GM21825 (cell line): ENCODE data around the gene RBSN.
A peak's percentile ranks its signal among the peaks of the same experiment; 100 is the strongest.

Experiments used
- ATAC-seq: cut with Tn5 transposase; IDR thresholded peaks from one replicate; pipeline ENCODE4 v1.9.1; 2021; ENCODE audit warnings: mild to moderate bottlenecking, moderate library complexity; ENCODE audit not compliant: unreplicated experiment

Gene RBSN

DNA sequence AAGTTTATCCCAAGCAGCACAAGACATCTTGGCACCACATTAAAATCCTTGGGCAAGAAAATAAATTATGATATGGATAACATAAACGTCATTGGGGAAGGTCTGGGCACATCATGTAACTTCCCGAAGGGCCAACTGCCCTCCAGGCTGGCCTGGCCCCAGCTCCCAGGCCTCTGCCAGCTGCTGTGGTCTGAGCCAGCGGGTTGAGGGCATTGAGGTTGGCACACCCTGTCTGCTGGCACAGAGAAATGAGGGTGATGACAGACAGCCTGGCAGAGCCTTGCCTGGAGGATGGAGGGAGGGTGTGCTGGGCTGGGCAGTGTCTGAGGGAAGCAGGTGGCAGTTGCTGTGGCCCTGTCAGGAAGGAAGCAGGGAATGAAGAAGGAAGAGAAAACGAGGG lies 3.3 kb upstream of the RBSN start:
- no peak for ATAC-seq

DNA sequence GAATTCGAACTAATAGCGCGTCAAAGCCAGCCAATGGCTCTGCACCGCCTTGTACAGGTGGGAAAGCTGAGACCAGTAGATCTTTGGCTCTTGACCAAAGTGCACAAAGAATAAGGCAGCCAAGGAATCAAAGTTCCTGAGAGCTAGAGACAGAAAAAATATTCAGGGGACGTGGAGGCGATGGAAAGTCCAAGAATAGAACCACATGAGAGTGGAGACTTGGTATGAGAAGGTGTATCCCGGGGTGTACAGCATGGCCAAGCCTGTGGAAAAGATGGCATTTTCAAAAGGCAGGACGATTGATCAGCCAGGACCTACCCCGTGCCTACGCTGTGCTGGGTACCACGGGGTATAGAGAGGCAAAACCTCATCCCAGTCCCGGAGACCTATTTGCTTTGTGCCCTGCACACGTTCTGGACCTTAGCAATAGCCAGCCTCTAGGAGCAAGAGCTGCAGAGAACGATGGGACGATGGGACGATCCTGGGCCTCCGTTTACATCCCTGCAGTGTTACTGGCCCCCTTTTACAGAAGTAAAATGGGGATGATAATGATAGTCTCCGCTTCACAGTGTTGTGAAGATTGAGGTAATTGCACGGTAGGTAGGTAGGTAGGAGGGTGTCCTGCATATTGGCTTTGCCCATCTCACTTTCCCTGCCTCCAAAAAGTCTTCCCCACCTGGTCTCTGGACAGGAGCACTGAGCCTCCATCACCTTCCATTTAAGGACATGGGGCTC lies 583 bp upstream of the RBSN start:
- no peak for ATAC-seq

DNA sequence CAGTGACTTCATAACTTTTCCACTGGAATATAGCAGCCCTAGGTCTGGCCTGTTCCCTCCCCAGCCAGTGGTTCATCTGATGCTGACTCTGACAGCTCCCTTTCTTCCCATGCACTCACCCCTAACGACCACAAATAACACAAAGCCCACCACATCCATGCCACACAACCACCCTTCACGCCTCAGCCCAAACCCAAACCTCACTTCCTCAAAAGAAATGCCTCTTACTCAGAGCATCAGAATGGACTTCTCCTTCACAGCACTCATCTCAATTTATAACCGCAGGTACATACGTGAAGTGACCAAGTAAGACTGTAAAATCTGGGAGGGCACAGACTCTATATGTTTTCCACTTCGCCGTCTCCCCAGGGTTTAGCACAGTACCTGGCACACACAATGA lies 1.1 kb downstream of the RBSN start:
- no peak for ATAC-seq

DNA sequence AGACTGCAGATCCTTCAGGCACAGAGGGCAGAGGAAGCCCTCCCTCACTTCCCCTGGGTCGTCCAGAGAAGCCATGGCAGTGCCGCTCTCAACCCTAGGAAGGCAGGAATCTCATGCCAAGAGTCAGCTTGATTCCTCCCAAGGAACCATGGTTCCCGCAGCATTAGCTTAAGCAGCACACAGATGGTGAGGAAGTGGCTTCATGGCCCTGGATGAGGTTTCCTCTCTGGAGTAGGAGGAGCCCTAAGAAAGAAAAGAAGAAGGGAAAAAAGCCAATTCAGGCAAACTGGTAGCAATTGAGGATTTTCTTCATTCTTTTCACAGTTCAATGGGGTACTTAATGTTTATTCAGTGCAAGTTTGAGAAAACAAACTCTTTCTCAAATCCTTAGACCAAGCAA lies 2.9 kb downstream of the RBSN start:
- ATAC-seq: no peak

DNA sequence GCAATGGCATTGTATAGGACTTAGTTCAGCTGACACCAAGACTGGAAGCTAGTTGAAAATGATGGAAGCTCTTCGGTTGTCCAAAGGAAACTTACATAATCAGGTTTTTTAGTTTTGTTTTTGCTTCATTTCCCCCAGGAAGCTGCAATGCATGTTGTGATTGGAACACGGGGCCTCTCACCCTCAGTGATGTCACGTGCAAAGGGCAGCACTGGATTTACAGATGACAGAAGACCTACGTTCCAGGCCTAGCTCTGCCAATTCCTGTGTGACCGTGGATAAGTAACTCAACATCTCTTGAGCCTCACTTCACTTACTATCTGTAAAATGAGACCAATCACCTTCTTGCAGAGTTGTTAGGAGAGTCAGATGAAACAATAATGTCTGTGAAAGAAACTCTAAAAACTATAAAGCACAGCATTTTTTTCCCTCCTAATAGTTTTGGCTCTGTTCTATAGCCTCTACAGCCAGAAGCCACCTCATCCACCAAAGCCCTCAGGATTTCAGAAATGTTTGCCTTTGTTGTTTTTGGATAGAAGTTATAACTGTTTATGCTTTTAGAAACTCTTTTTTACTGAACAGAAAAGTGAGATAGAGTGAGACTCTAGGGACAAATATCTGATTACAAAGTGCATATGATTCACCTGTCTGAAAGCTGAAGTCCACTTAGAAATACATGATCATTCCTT lies 4.6 kb downstream of the RBSN start:
- ATAC-seq: no peak

DNA sequence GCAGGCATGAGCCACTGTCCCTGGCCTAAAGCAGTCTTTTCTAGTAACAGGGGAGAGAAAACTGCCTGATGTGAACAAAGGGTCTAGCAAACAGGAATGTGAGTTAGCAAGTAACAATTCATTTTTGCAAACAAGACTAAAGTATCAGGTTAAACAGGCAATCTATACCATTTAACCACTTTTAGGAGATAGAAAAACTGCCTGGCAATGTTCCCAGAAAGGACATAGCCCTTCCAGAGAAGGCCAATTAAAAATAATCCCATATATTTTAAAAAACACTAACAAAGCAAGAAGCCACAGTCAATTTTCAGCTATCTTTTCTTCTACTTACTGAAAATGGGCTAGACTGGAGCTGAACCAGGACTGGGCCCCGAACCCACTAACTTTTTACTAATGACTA lies 6.3 kb downstream of the RBSN start:
- no peak for ATAC-seq

DNA sequence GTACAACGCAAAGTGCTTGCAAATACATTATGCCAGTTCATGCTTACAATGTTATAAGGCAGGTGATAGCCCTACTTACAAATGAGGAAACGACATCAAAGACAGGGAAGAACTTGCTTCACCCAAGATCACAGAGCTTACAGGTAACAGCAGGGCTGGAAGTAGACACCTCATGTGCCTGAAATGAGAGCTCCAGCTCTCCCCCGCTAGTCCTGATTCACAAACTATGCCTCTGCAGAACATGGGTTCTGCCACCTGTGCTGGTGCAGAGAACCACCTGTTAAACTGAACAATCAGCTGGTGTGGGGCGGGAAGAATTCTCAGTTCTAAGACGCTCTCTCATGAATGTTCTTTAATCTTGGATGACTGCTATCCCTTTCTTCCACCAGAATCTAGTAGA lies 7.4 kb downstream of the RBSN start:
- ATAC-seq: no peak

DNA sequence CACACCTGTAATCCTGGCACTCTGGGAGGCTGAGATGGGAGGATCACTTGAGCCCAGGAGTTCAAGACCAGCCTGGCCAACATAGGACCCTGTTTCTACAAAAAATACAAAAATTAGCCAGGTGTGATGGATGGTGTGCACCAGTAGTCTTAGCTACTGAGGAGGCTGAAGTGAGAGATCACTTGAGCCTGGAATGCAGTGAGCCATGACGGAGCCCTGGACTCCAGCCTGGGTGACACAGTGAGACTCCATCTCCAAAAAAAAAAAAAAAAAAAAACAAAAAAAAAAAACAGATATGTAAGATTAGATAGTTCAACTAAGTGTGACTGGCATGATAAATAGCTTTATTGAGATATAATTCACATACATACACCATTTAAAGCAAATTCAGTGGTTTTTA lies 9.7 kb downstream of the RBSN start:
- no peak for ATAC-seq

DNA sequence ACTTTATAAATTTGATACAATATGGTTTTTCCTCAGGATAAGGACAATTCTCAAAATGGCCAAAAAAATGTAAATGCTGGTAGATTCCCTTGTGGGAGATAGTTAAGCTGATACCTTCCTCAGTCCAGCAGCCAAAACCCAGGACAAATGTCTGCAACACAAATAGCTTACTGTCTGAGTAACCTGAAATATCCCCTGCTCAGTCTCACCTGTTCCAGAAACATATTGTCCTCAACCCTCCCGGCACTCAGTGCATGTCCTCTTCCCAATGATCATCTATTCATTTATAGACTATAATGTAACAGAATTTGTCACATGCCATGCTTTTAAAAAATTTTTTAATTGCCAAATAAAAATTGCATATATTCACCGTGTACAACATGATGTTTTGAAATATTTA lies 12.2 kb downstream of the RBSN start:
- ATAC-seq: no peak

DNA sequence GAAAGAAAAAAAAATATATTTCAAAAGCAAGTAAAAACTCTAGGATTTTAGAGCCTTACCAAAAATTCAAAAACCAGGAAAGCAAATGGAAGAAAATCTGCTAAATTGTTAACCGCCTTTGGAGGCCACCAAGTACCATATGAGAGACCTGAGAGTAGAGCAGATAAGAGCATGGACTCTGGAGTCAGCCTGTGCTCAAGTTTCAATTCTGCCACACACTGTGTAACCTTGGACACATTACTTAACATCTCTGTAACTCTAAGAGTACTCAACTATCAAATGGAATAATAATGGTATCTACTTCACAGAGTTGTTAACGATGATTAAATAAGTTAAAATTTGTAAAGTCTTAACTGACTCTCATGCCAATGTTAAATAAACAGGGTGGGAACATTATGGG lies 12.7 kb downstream of the RBSN start:
- no peak for ATAC-seq

DNA sequence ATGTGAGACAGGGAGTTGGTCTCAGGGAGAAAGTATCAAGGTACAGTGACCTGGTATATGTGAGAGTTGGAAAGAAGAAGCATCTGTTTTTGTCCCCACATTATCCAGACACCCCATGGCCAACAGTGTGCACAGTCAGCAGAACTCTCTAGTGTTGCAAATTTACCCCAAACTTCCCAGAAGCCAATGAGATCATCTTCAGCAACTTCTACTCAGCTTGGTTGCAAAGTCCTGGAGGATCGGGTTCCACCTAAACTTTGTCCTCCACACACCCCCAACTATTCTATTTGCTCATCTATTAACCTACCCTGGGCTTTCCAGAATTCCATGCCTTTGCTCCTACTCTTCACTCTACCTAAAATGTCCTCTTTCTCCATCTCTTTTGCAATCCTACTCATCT lies 15.7 kb downstream of the RBSN start:
- no peak for ATAC-seq

DNA sequence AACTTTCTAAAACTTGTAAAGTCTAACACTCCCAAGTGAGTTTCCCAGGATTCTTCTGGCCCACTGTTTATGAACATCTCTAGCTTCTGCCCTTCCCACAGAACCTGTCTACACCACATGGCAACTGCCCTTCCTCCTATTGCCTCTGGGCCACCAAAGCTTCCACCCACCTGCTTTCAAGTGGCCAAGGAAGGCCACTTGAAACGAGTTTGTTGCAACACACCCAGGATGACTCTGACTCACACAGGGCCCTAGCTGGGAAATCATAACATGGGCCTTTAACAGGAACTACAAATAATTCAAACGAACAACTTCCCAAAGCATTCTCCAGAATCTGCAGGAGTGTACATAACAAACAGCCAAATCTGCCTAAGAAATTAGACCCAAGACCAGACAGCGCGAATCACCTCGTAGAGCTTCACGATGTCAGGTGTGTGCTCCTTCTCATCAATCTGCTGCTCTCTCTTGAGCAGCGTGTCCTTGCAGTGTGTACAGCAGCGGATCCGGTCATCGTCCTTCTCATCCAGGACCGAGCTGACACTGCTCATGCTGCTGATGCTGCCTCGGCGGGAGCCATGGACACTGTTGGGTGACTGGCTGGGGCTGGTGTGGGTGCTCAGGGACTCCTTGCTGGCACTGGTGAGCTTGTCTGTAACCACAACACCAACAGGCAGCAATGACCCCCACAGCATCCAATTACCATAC lies 16.8 kb downstream of the RBSN start:
- no peak for ATAC-seq

DNA sequence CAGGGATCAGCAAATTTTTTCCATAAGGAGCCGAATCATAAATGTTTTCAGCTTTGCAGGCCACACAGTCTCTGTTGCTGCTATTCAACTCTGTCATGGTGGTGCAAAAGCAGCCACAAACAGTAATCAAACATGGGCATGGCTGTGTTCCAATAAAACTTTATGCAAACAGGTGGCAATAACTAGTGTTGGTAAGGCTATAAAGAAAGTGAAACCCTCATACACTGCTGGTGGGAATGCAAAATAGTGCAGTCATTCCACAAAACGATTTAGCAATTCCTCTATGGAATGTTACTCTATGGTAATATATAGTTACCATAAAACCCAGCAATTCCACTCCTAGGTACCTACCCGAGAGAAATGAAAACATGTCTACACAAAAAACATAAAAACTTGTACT lies 19.9 kb downstream of the RBSN start:
- ATAC-seq: no peak

DNA sequence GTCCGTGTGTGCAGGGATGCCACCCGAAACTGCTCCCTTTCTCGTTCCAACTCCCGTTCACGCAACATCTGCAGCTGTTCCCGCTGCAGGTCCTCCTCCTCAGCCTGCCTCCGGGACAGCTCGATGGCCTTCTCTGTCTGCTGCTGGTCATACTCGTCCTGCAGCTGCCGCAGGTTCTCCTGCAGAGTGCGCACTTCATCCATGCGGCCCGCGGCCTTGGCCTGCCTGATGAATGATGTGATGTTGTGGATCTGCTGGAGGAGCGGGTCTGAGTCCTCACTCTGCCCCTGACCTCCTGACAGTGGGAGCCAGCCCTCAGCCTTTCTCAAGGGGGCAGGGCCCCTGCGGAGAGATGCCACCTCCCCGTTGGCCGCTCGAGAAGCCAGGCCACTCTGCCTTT lies 24.4 kb downstream of the RBSN start:
- no peak for ATAC-seq

DNA sequence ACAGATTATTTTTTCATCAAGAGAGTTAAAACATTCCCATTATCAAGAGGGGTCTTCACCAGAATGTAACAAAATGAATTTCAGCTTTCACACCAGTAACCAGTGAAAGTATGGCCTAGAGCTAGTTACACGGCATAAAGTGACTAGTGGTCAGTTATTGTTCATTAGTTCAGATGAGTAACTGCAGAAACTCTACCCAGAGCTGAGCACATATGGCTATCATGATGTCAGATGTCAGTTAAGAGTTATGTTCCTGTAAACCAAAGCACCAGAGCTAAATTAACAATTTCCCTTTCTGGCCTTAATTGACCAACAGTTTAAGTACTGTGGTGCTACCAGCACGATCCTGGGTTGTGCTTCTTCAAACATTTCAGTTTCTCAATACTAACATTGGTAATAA lies 27.2 kb downstream of the RBSN start:
- ATAC-seq: no peak

DNA sequence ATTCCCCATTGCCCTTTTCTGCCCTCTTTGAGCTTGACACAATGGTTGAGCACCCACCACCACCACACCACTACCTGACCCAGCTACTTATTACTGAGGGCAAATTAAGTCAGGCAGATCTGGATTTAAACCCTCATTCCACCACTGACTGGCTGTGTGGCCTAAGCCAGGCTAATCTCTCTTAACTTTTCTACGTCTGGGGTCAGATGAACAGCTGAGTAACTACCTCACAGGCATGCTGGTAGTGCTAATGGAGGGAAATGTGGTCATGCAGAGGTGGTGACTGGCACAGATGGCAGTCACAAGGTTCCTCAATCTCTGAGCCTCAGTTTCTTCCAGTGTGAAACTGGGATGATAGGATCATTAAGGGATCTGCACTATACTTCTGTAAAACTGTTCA lies 29.5 kb downstream of the RBSN start:
- no peak for ATAC-seq

DNA sequence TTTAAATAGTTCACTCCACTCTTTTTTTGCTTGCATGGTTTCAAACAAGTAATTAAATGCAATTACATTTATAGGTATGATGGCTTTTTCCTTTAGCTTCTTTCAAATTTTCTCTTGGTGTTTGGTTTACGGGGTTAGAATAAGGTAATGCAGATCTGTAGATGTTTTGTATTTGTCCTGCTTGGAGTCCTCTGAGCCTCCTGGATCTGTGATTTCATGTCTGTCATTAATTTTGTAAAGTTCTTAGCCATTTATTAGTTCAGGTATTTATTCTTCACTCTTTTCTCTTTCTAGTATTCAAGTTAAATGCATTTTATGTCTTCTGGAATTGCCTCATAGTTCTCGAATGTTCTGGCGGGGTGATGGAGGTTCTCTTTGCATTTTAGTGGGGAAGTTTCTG lies 32.5 kb downstream of the RBSN start:
- ATAC-seq: no peak

DNA sequence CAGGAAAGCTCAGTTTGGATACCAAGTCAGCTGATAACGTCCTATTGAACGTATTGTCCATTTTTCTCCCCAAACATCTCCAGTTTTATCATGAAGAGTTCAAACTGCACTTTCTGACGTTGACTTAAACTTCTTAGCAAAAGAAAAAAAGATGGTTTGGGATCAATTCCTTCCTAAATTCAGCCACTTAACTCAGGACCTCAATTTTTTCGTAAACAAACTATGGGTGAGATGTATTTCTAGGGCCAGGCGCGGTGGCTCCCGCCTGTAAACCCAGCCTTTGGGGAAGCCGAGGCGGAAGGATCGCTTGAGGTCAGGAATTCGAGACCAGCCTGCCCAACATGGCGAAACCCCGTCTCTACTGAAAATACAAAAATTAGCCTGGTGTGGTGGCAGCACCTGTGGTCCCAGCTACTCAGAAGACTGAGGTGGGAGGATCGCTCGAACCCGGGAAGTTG lies 33.4 kb downstream of the RBSN start:
- no peak for ATAC-seq

DNA sequence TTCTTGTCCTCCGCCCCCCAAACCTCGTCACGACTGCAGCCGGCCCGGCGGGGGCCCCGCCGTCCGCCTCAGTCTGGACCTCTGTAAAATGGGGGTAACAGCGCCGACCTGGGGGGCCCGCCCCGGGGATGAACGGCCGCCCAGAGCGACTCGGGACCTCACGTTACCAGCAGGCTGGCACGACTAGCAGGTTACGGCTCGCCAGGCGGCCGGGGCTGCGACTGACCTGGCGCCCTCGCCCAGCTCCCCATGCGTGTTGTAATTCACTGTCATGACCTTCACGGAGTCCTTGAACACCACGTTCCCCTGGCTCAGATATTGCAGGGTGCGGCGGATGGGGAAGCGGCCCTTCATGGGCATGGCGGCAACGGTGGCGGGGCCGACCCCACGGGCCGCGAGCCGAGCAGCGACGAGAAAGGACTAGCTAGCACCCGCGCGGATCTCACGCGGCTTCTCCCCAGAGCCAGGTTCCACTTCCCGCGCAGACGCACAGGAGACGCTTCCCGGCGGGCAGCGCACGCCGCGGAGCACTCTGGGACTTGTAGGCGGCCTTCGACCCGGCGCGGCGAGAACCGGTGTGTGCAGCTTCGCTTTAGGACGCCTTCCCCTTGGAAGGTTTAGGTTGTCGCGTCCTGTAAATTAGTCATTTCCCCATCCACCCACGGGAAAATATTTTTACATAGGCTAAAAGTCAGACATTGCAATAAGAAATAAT lies 34.0 kb downstream of the RBSN start, which contains the start of gene MRPS25:
TSS of gene MRPS25 (minus strand) at position 481 of the 715 bp plus-strand sequence. CDS start at position 360, 121 bp downstream.
- peak; percentile 96 for ATAC-seq

DNA sequence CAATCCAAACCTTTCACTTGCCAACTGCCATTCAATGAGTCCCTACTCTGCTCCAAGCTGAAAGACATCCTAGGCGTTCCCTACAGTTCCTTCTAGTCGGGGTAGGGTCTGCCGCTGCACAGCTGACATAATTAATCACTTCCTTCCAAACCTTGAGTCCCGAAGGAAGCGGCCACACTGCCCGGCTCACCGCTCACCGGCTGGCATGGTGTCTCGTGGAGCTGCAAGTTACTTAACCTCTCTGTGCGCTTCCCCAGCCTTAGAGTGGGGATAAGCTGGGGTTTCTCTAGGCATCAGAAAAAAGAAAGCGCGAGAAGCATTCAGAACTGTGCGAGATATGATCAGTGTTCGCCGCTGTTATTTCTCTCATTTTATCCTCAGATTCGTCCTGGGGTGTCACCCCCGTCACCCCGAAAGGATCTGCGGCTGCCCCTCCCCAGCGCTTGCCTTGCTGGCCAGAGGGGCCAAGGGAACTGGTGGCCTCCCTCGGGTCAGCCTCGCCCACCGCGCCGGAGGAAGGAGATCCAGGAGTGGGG lies 34.6 kb downstream of the RBSN start:
- ATAC-seq: peak; percentile 26

DNA sequence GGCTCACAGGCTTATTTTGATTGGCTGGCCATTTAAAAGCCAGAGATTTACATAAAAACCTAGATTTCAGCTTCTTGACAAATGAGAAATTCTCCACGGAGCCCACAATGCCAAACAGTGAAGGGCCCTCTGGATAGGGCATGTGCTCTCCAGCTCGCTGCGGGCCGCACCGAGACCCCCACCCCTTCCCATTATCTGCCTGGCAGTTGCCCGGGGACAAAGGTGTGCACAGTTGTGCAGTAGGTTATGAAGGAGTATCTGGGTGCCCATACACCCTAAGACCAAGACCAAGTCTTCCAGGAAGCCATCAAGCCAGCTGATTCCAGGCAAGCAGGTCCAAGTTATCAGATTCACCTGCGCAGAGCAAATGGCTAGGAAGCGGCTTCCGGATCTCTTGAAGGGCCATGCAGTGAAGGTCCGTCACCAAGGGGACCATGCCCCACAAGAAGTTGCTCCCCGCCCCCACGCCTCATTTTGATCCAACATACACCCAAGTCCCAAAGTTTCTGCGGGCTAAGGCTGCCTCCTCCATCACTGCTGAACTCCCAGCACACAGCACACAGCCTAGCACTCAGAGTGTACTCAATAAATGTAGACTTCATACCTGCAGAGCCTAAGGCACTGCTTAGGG lies 35.2 kb downstream of the RBSN start:
- ATAC-seq: no peak
